K562 (cell line): ENCODE results near the gene TMEM132D. TPM values are rescaled to one million over a fixed set of nuclear protein-coding genes. Genes with fewer than 3 reads are reported as not detected.

Experiments used
- ATAC-seq: fragments of 200-7000 bp; cut with Tn5 transposase; 3 replicates; pipeline ENCODE4 v1.9.1; 2020; ENCODE audit warnings: moderate library complexity
- BruUV-seq: library from RNA; stranded (reverse); fragments of 400-500 nt; replicated peaks from 2 replicates; lab custom pipeline; 2021; lab: Mats Ljungman, UMichigan
- CTCF ChIA-PET: fragments of 300-600 bp; formaldehyde crosslinking; extraction: SDS; loops from one replicate; lab custom pipeline; 2021; ENCODE audit warnings: low intra/inter-chr PET ratio; lab: Yijun Ruan, JAX
- POLR2A ChIA-PET: fragments of 300-600, 350-650 bp; sonication (Branson Sonifier 250); formaldehyde crosslinking; extraction: SDS; loops from one replicate; lab custom pipeline; 2021; ENCODE audit warnings: antibody characterized with exemption, inconsistent platforms; lab: Yijun Ruan, JAX
- DNase-seq, 4 experiments: peaks; one replicate each; pipeline versions ENCODE4 v3.0.0 to v3.0.0-alpha.2; 2011 to 2018; ENCODE audit warnings: low spot score in 3 of 4, mixed read lengths in 3 of 4; ENCODE audit errors: extremely low read depth in 1 of 4
- FAIRE-seq: peaks from 2 replicates; lab custom pipeline; 2011; peaks lifted over from hg19 to GRCh38; lab: Jason Lieb, UNC
- H2AFZ ChIP-seq: 2 replicates; pipeline ENCODE4 v1.6.0; 2011; ENCODE audit warnings: low read depth, low read length, control low read depth, inconsistent platforms
- H3K27ac ChIP-seq: fragments of 200-600 bp; 3 replicates; pipeline ENCODE4 v1.8.0; 2011; ENCODE audit warnings: low read depth, mild to moderate bottlenecking, control low read depth, inconsistent platforms, low read length, moderate library complexity, mixed read lengths; ENCODE audit errors: extremely low read depth
- H3K27me3 ChIP-seq, 2 experiments: fragments of 300-600 bp in 1 of 2; 2 replicates in 1 of 2; 3 replicates in 1 of 2; pipeline versions ENCODE4 v1.6.0 to v1.8.0; 2011; ENCODE audit warnings: inconsistent platforms in 2 of 2, low read length in 2 of 2, mild to moderate bottlenecking in 1 of 2, mixed read lengths in 1 of 2, moderate library complexity in 1 of 2; ENCODE audit not compliant: control insufficient read depth in 2 of 2, insufficient read depth in 2 of 2
- H3K36me3 ChIP-seq: fragments of 300-600 bp; 3 replicates; pipeline ENCODE4 v1.8.0; 2011; ENCODE audit warnings: mild to moderate bottlenecking, low read length, inconsistent platforms; ENCODE audit not compliant: control insufficient read depth, insufficient read depth
- H3K4me1 ChIP-seq, 2 experiments: fragments of 200-600 bp in 1 of 2; replicated peaks in 1 of 2; 2 replicates in 1 of 2; 3 replicates in 1 of 2; pipeline versions ENCODE4 v1.5.1 to v1.8.0; 2011; ENCODE audit warnings: inconsistent platforms in 2 of 2, low read length in 2 of 2, mild to moderate bottlenecking in 1 of 2, mixed read lengths in 1 of 2, moderate library complexity in 1 of 2; ENCODE audit not compliant: control insufficient read depth in 2 of 2, insufficient read depth in 2 of 2
- H3K4me2 ChIP-seq: 2 replicates; pipeline ENCODE4 v1.6.1; 2011; ENCODE audit warnings: low read length, control low read depth, inconsistent platforms, mixed read lengths; ENCODE audit not compliant: insufficient read depth
- H3K4me3 ChIP-seq: fragments of 200-600 bp; sonication (generic), shearing (Covaris generic); 2 replicates; pipeline ENCODE4 v1.5.1; 2016; ENCODE audit warnings: control low read depth, inconsistent platforms
- H3K79me2 ChIP-seq: fragments of 200-600 bp; 3 replicates; pipeline ENCODE4 v1.8.0; 2011; ENCODE audit warnings: low read length, inconsistent platforms; ENCODE audit not compliant: control insufficient read depth, insufficient read depth
- H3K9ac ChIP-seq, 2 experiments: 2 replicates each; pipeline versions ENCODE4 v1.6.0 to v1.6.1; 2011; ENCODE audit warnings: low read depth in 2 of 2, low read length in 2 of 2, control low read depth in 1 of 2, inconsistent platforms in 1 of 2, mild to moderate bottlenecking in 1 of 2, mixed read lengths in 1 of 2; ENCODE audit not compliant: insufficient read depth in 1 of 2
- H3K9me1 ChIP-seq: one replicate; pipeline ENCODE4 v1.6.0; 2011; ENCODE audit warnings: inconsistent platforms, mild to moderate bottlenecking, low read length, moderate library complexity; ENCODE audit not compliant: control insufficient read depth, insufficient read depth
- H3K9me3 ChIP-seq: replicated peaks from 2 replicates; pipeline ENCODE4 v1.5.1; 2011; ENCODE audit warnings: low read depth, low read length, inconsistent platforms; ENCODE audit not compliant: control insufficient read depth, insufficient read depth
- H4K20me1 ChIP-seq: replicated peaks from 2 replicates; pipeline ENCODE4 v1.6.1; 2011; ENCODE audit warnings: low read length, inconsistent platforms, mixed read lengths; ENCODE audit not compliant: control insufficient read depth, insufficient read depth
- ARHGAP35 ChIP-seq: fragments of 450-650 bp; IDR thresholded peaks from 2 replicates; pipeline ENCODE4 v1.6.1; 2018; ENCODE audit not compliant: partially characterized antibody
- EGR1 ChIP-seq: fragments of 450-650 bp; conservative IDR thresholded peaks from 2 replicates; pipeline ENCODE4 v1.6.1; 2017; ENCODE audit warnings: mild to moderate bottlenecking
- FOSL1 ChIP-seq: fragments of 200-800 bp; sonication (Bioruptor generic); conservative IDR thresholded peaks from 2 replicates; pipeline ENCODE4 v1.6.1; 2016; ENCODE audit warnings: missing genetic modification characterization, missing compliant biosample characterization
- HMG20A ChIP-seq: fragments of 450-650 bp; formaldehyde crosslinking; conservative IDR thresholded peaks from 2 replicates; pipeline ENCODE4 v1.4.0; 2020; ENCODE audit warnings: mild to moderate bottlenecking, mixed read lengths
- RHOXF2B ChIP-seq: fragments of 250-450 bp; sonication (Bioruptor Pico); conservative IDR thresholded peaks from 2 replicates; pipeline ENCODE4 v1.5.1; 2021
- SMAD4 ChIP-seq: fragments of 250-450 bp; sonication (Bioruptor Pico); conservative IDR thresholded peaks from 2 replicates; pipeline ENCODE4 v1.8.0; 2021; ENCODE audit warnings: inconsistent platforms, mild to moderate bottlenecking, moderate library complexity
- SMARCB1 ChIP-seq: IDR thresholded peaks from 2 replicates; pipeline ENCODE4 v1.6.1; 2011; ENCODE audit warnings: improper control_type of control experiment, low read depth; ENCODE audit not compliant: insufficient read length
- SRSF9 ChIP-seq: fragments of 200-400 bp; formaldehyde crosslinking; IDR thresholded peaks from 2 replicates; pipeline ENCODE4 v1.6.1; 2017; ENCODE audit warnings: low read depth, low read length, borderline replicate concordance
- TEAD1 ChIP-seq, 2 experiments: fragments of 450-650 bp in 1 of 2; sonication (generic) in 1 of 2; formaldehyde crosslinking; IDR thresholded peaks; 2 replicates each; pipeline versions ENCODE4 v1.4.0 to v1.8.0; 2020 to 2022; ENCODE audit warnings: mild to moderate bottlenecking in 2 of 2, missing genetic modification reagents in 1 of 2
- WGBS: fragments of 100-300 bp; shearing (Covaris generic); methylation state at CpG from one replicate; pipeline ENCODE4 v1.1.6; 2016; ENCODE audit warnings: low coverage, mixed read lengths; ENCODE audit not compliant: insufficient coverage; ENCODE audit errors: missing lambda C conversion rate; 5-methylcytosine and 5-hydroxymethylcytosine counted together
- in situ Hi-C: fragments of 300-500 bp; cut with MboI; formaldehyde crosslinking; loops from 4 replicates; pipeline ENCODE4 v1.15.0; 2018; ENCODE audit warnings: inconsistent platforms, mixed read lengths
- intact Hi-C: fragments of 100-400 bp; cut with micrococcal nuclease; formaldehyde crosslinking; loops from 2 replicates; pipeline ENCODE4 v1.14.2; 2022
- polyA plus RNA-seq, 8 experiments: library from polyadenylated mRNA; depleted of rRNA in 4 of 8; stranded (reverse) in 5 of 8; unstranded in 3 of 8; fragments of >200 nt; fragmentation: Nextera tagmentation in 2 of 8; fragmentation: Illumina TruSeq in 1 of 8; extraction: Ambion mirVana in 2 of 8; extraction: Trizol in 1 of 8; gene quantifications; 2 replicates each; pipeline versions ENCODE4 v1.2.1 to v1.2.3, GENCODE V29; 2011 to 2014; ENCODE audit warnings: inconsistent platforms in 1 of 8, missing spikeins in 1 of 8
- total RNA-seq, 7 experiments: library from RNA; depleted of rRNA in 6 of 7; stranded (reverse); fragments of >200 nt in 6 of 7; fragmentation: Illumina TruSeq in 2 of 7; extraction: Trizol in 2 of 7; gene quantifications; 2 replicates each; pipeline versions ENCODE4 v1.2.1 to v1.2.3, GENCODE V29; 2011 to 2021; ENCODE audit warnings: low replicate concordance in 1 of 7
- TF ChIP-seq, protein P1 (sequence below): fragments of 450-650 bp; IDR thresholded peaks from 2 replicates; pipeline ENCODE4 v1.6.1; 2016; ENCODE audit warnings: low read depth

The TMEM132D gene
- total and polyA plus RNA-seq, 9 of the 15 experiments (the other 6 are each of a cell fraction or from before 2014, with no cell fraction given) = not detected

DNA sequence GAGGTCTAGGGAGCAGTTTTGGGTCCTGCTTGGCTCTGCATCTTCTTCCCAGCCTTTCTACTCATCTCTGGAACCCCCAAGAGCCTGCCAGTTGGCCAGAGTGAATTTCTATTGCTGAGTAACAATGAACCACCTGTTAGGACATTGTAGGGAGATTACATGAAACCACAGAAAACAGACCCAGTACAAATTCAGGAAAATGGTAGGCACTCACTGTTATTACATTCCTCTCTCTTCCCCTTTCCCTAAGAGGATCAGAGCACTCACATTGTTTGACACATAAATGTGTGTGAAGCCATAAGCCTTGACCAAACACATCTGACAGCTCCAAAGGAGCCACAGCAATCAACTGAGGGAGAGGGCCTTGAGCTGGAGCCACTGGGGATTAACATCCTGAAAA, 216.1 kb downstream of the TMEM132D start:
- DNase-seq (no peak), ATAC-seq (no peak), FAIRE-seq (no peak)
- ChIA-PET CTCF (no interaction called here), POLR2A (no interaction called here)
- no peak overlapping the region for H3K4me2 ChIP-seq
- H3K27ac ChIP-seq = no peak overlapping the region
- no peaks in the 10 kb centered on the region for H3K9me1 ChIP-seq
- intact Hi-C loops = no loop called here
- H3K4me3 ChIP-seq = no peak overlapping the region
- no peak for TF ChIP-seq ARHGAP35
- TF ChIP-seq RHOXF2B (CRISPR knock-in tag) = no peak
- TF ChIP-seq SRSF9 = no peak
- no peak for TF ChIP-seq FOSL1 (tag)
- TF ChIP-seq SMAD4 = no peak
- no peak for TF ChIP-seq EGR1
- no peak overlapping the region for H2AFZ ChIP-seq
- H3K27me3 ChIP-seq = no peaks in the 10 kb centered on the region
- H3K4me1 ChIP-seq = no peaks in the 10 kb centered on the region
- in situ Hi-C loops = no loop called here
- H3K79me2 ChIP-seq = no peaks in the 10 kb centered on the region
- H4K20me1 ChIP-seq = no peaks in the 10 kb centered on the region
- BruUV-seq = no TSS peak
- no peaks in the 10 kb centered on the region for H3K36me3 ChIP-seq
- H3K9ac ChIP-seq = no peak overlapping the region
- no peaks in the 10 kb centered on the region; the same call in 1 of the 2 replicates for H3K9me3 ChIP-seq

DNA sequence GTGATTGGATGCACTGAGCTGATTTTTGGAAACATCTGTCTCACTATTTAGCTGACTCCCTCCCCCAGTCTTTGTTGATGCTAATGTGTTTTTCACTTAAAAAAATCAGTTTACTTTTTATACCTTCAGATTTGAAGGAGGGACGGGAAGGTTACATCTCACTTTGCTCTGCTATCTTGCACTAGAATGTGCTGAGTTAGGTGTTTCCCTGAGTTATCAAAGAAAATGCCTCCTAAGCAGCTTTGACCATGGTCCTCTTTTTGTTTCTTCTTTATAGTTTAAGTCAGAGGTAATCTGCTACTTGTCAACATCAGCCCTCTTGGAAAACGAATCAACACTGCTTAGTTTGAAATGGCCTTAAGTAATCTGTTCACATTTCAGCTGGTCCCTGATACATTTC, 222.0 kb downstream of the TMEM132D start:
- no peak for FAIRE-seq
- in situ Hi-C loops = no loop called here
- H3K9me3 ChIP-seq = no peaks in the 10 kb centered on the region
- H3K27ac ChIP-seq = no peak overlapping the region
- no peak for DNase-seq
- H2AFZ ChIP-seq = no peak overlapping the region
- WGBS = 3% methylated on average over 2 of the region's 2 CpGs
- H3K4me2 ChIP-seq = no peak overlapping the region
- no peak overlapping the region for H3K4me3 ChIP-seq
- H3K4me1 ChIP-seq = no peaks in the 10 kb centered on the region
- intact Hi-C loops = no loop called here
- H3K36me3 ChIP-seq = no peaks in the 10 kb centered on the region
- H4K20me1 ChIP-seq = no peaks in the 10 kb centered on the region
- no peaks in the 10 kb centered on the region for H3K27me3 ChIP-seq
- no TSS peak for BruUV-seq
- no peaks in the 10 kb centered on the region for H3K79me2 ChIP-seq
- H3K9me1 ChIP-seq = no peaks in the 10 kb centered on the region
- ATAC-seq = no peak
- H3K9ac ChIP-seq = no peak overlapping the region
- CTCF ChIA-PET = no interaction called here
- POLR2A ChIA-PET = interaction anchor here (1.0 kb wide), 1 partner anchor 13 kb away, joined by 4 read pairs; no protein-coding TSS in a partner anchor
- TF ChIP-seq HMG20A (CRISPR knock-in tag) (no peak), TEAD1 (CRISPR knock-in tag; IDR thresholded peaks at IDR 0.05) (no peak), SMARCB1 (no peak)
- TF ChIP-seq, protein P1, sequence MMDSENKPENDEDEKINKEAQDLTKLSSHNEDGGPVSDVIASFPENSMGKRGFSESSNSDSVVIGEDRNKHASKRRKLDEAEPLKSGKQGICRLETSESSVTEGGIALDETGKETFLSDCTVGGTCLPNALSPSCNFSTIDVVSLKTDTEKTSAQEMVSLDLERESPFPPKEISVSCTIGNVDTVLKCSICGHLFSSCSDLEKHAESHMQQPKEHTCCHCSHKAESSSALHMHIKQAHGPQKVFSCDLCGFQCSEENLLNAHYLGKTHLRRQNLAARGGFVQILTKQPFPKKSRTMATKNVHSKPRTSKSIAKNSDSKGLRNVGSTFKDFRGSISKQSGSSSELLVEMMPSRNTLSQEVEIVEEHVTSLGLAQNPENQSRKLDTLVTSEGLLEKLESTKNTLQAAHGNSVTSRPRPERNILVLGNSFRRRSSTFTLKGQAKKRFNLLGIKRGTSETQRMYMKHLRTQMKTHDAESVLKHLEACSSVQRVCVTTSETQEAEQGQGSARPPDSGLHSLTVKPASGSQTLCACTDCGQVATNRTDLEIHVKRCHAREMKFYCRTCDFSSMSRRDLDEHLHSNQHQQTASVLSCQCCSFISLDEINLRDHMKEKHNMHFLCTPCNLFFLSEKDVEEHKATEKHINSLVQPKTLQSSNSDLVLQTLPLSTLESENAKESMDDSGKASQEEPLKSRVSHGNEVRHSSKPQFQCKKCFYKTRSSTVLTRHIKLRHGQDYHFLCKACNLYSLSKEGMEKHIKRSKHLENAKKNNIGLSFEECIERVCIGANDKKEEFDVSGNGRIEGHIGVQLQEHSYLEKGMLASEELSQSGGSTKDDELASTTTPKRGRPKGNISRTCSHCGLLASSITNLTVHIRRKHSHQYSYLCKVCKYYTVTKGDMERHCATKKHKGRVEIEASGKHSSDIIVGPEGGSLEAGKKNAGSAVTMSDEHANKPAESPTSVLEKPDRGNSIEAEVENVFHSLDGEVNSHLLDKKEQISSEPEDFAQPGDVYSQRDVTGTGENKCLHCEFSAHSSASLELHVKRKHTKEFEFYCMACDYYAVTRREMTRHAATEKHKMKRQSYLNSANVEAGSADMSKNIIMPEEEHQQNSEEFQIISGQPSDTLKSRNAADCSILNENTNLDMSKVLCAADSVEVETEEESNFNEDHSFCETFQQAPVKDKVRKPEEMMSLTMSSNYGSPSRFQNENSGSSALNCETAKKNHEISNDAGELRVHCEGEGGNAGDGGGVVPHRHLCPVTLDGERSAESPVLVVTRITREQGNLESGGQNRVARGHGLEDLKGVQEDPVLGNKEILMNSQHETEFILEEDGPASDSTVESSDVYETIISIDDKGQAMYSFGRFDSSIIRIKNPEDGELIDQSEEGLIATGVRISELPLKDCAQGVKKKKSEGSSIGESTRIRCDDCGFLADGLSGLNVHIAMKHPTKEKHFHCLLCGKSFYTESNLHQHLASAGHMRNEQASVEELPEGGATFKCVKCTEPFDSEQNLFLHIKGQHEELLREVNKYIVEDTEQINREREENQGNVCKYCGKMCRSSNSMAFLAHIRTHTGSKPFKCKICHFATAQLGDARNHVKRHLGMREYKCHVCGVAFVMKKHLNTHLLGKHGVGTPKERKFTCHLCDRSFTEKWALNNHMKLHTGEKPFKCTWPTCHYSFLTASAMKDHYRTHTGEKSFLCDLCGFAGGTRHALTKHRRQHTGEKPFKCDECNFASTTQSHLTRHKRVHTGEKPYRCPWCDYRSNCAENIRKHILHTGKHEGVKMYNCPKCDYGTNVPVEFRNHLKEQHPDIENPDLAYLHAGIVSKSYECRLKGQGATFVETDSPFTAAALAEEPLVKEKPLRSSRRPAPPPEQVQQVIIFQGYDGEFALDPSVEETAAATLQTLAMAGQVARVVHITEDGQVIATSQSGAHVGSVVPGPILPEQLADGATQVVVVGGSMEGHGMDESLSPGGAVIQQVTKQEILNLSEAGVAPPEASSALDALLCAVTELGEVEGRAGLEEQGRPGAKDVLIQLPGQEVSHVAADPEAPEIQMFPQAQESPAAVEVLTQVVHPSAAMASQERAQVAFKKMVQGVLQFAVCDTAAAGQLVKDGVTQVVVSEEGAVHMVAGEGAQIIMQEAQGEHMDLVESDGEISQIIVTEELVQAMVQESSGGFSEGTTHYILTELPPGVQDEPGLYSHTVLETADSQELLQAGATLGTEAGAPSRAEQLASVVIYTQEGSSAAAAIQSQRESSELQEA = no peak
